ENCODE data around the gene BMP7.

BMP7 gene

GRCh38 chr20:57152557-57152956 lies 113.9 kb downstream of the BMP7 start:
- Histone ChIP-seq H3K27me3 (peaks cover 12% of the 10 kb centered on the region), H3K4me1 (ENCODE audit: control insufficient read depth in 1 of 2, insufficient read depth in 1 of 2, low read depth in 1 of 2, low read length in 1 of 2) (no peaks in the 10 kb centered on the region), H3K36me3 (no peaks in the 10 kb centered on the region), H3K27ac (no peak overlapping the region), H3K9me3 (no peaks in the 10 kb centered on the region), H3K4me3 (ENCODE audit: low read depth in 1 of 2, low read length in 1 of 2) (no peak overlapping the region)
- TF ChIP-seq, protein P1, sequence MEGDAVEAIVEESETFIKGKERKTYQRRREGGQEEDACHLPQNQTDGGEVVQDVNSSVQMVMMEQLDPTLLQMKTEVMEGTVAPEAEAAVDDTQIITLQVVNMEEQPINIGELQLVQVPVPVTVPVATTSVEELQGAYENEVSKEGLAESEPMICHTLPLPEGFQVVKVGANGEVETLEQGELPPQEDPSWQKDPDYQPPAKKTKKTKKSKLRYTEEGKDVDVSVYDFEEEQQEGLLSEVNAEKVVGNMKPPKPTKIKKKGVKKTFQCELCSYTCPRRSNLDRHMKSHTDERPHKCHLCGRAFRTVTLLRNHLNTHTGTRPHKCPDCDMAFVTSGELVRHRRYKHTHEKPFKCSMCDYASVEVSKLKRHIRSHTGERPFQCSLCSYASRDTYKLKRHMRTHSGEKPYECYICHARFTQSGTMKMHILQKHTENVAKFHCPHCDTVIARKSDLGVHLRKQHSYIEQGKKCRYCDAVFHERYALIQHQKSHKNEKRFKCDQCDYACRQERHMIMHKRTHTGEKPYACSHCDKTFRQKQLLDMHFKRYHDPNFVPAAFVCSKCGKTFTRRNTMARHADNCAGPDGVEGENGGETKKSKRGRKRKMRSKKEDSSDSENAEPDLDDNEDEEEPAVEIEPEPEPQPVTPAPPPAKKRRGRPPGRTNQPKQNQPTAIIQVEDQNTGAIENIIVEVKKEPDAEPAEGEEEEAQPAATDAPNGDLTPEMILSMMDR (IDR thresholded peaks at IDR 0.05), result no peak

- Histone ChIP-seq H3K27ac (no peak overlapping the region), H3K27me3 (peaks cover 12% of the 10 kb centered on the region), H3K9me3 (no peaks in the 10 kb centered on the region), H3K36me3 (no peaks in the 10 kb centered on the region), H3K4me1 (ENCODE audit: control insufficient read depth in 1 of 2, insufficient read depth in 1 of 2, low read depth in 1 of 2, low read length in 1 of 2) (no peaks in the 10 kb centered on the region), H3K4me3 (ENCODE audit: low read depth in 1 of 2, low read length in 1 of 2) (no peak overlapping the region)
- TF ChIP-seq, protein P1 (IDR thresholded peaks at IDR 0.05), result no peak
Measured at GRCh38 chr20:57150559-57150958, 115.9 kb downstream of the BMP7 start.

DNA sequence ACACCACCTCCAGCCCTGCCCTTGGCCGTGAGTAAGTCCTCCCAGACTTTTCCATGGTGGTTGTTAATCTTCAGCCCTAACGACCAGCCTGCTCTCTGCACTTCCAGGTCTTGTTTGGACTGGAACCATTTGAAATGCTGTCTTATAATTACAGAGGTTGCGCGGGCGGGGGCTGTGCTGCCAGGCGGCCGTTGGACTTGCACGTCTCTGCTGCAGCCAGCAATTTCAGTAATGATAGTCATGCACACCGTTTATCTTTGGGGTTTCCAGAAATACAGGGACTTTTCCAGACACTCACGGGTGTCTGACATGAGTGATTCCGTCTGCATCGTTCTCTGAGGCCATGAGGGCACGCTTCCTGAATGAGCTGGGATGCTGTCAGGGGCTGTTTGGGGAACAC lies 118.2 kb downstream of the BMP7 start:
- Histone ChIP-seq H3K4me3 (ENCODE audit: low read depth in 1 of 2, low read length in 1 of 2) (no peak overlapping the region), H3K36me3 (no peaks in the 10 kb centered on the region), H3K27me3 (peaks cover 12% of the 10 kb centered on the region), H3K9me3 (no peaks in the 10 kb centered on the region), H3K4me1 (ENCODE audit: control insufficient read depth in 1 of 2, insufficient read depth in 1 of 2, low read depth in 1 of 2, low read length in 1 of 2) (no peaks in the 10 kb centered on the region), H3K27ac (no peak overlapping the region)
- TF ChIP-seq, protein P1 (IDR thresholded peaks at IDR 0.05), result no peak

- H3K4me1 ChIP-seq (ENCODE audit: control insufficient read depth in 1 of 2, insufficient read depth in 1 of 2, low read depth in 1 of 2, low read length in 1 of 2), result no peaks in the 10 kb centered on the region
- no peak overlapping the region for H3K4me3 ChIP-seq (ENCODE audit: low read depth in 1 of 2, low read length in 1 of 2)
- no peaks in the 10 kb centered on the region for H3K36me3 ChIP-seq
- H3K9me3 ChIP-seq, result no peaks in the 10 kb centered on the region
- TF ChIP-seq, protein P1 (IDR thresholded peaks at IDR 0.05), result no peak
- peaks cover 12% of the 10 kb centered on the region for H3K27me3 ChIP-seq
- no peak overlapping the region for H3K27ac ChIP-seq
Measured at GRCh38 chr20:57147185-57147584, 119.3 kb downstream of the BMP7 start.

GRCh38 chr20:57146155-57146554 lies 120.3 kb downstream of the BMP7 start:
- TF ChIP-seq, protein P1 (IDR thresholded peaks at IDR 0.05), result no peak
- no peak overlapping the region for H3K27ac ChIP-seq
- no peaks in the 10 kb centered on the region for H3K36me3 ChIP-seq
- no peaks in the 10 kb centered on the region for H3K9me3 ChIP-seq
- no peak overlapping the region for H3K4me3 ChIP-seq (ENCODE audit: low read depth in 1 of 2, low read length in 1 of 2)
- peaks cover 12% of the 10 kb centered on the region for H3K27me3 ChIP-seq
- H3K4me1 ChIP-seq (ENCODE audit: control insufficient read depth in 1 of 2, insufficient read depth in 1 of 2, low read depth in 1 of 2, low read length in 1 of 2), result no peaks in the 10 kb centered on the region

DNA sequence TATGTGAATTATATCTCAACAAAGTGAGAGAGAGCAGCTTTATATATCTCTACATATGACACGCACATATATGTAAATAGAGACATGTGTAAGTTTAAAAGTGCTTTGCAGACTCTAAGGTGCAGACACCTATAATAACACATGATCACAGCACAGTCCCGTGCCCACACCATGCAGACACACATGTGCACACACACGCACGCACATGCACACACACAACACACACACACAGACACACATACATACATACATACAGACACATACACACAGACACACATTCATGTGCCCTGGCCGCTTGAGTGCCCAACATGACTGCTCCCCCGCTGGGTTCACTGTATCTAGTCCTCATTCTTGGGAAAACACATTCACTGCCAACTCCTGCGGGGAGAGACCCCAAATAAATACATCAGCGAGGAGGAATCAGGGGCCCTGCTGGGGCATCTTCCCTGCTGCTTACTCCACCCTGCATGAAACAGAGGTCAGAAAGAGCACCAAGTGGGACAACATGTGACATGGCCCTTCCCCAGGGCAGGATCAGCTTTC lies 121.3 kb downstream of the BMP7 start:
- Histone ChIP-seq H3K36me3 (no peaks in the 10 kb centered on the region), H3K27me3 (peaks cover 12% of the 10 kb centered on the region), H3K4me3 (ENCODE audit: low read depth in 1 of 2, low read length in 1 of 2) (no peak overlapping the region), H3K4me1 (ENCODE audit: control insufficient read depth in 1 of 2, insufficient read depth in 1 of 2, low read depth in 1 of 2, low read length in 1 of 2) (no peaks in the 10 kb centered on the region), H3K27ac (no peak overlapping the region), H3K9me3 (no peaks in the 10 kb centered on the region)
- TF ChIP-seq, protein P1 (IDR thresholded peaks at IDR 0.05), result no peak

All from neutrophil (primary cell).